ENCODE results near the gene EGFL6.

EGFL6 gene

GRCh38 chrX:13569479-13570260 is at the start of gene EGFL6:
TSS of gene EGFL6 (plus strand) at chrX:13569601. CDS start at chrX:13569862, 261 bp downstream.
- no peaks in the 10 kb centered on the region for H3K9me2 ChIP-seq (replicated peaks; ENCODE audit: low read depth, low read length)
- no peaks in the 10 kb centered on the region for H3F3A ChIP-seq (ENCODE audit: low read depth)
- no peaks in the 10 kb centered on the region for H3K79me2 ChIP-seq (ENCODE audit: insufficient read depth, low read length)
- H3K36me3 ChIP-seq (ENCODE audit: insufficient read depth, low read length), result no peaks in the 10 kb centered on the region
- no peaks in the 10 kb centered on the region for H3K4me1 ChIP-seq (ENCODE audit: insufficient read depth, low read length, poor library complexity, severe bottlenecking)
- H3K9ac ChIP-seq (ENCODE audit: low read depth, low read length, poor library complexity, severe bottlenecking), result no peak within 1 kb of the TSS
- TF ChIP-seq EZH2phosphoT487 (IDR thresholded peaks at IDR 0.05; ENCODE audit: borderline replicate concordance) (no peak), CTCF (conservative IDR thresholded peaks at IDR 0.05; ENCODE audit: low read length) (no peak)
- H3K4me3 ChIP-seq (ENCODE audit: low read length, poor library complexity, severe bottlenecking), result no peak within 1 kb of the TSS
- no peak within 1 kb of the TSS for H3K4me2 ChIP-seq (ENCODE audit: low read depth, low read length, poor library complexity, severe bottlenecking)
- H4K20me1 ChIP-seq (ENCODE audit: insufficient read depth, low read length, poor library complexity, severe bottlenecking), result no peaks in the 10 kb centered on the region
- H3K9me3 ChIP-seq (ENCODE audit: insufficient read depth, low read depth, low read length), result no peaks in the 10 kb centered on the region
- H3K27me3 ChIP-seq (ENCODE audit: insufficient read depth, low read length, poor library complexity, severe bottlenecking), result no peaks in the 10 kb centered on the region
- H2AFZ ChIP-seq (ENCODE audit: low read length), result no peak within 1 kb of the TSS

- Histone ChIP-seq H3K9me3 (ENCODE audit: insufficient read depth, low read depth, low read length) (no peaks in the 10 kb centered on the region), H3K27me3 (ENCODE audit: insufficient read depth, low read length, poor library complexity, severe bottlenecking) (no peaks in the 10 kb centered on the region), H3K9ac (ENCODE audit: low read depth, low read length, poor library complexity, severe bottlenecking) (no peak overlapping the region), H3K4me1 (ENCODE audit: insufficient read depth, low read length, poor library complexity, severe bottlenecking) (no peaks in the 10 kb centered on the region), H3K9me2 (replicated peaks; ENCODE audit: low read depth, low read length) (no peaks in the 10 kb centered on the region), H2AFZ (ENCODE audit: low read length) (no peak overlapping the region), H3K36me3 (ENCODE audit: insufficient read depth, low read length) (no peaks in the 10 kb centered on the region), H4K20me1 (ENCODE audit: insufficient read depth, low read length, poor library complexity, severe bottlenecking) (no peaks in the 10 kb centered on the region), H3F3A (ENCODE audit: low read depth) (no peaks in the 10 kb centered on the region), H3K4me3 (ENCODE audit: low read length, poor library complexity, severe bottlenecking) (no peak overlapping the region), H3K79me2 (ENCODE audit: insufficient read depth, low read length) (no peaks in the 10 kb centered on the region), H3K4me2 (ENCODE audit: low read depth, low read length, poor library complexity, severe bottlenecking) (no peak overlapping the region)
- TF ChIP-seq EZH2phosphoT487 (IDR thresholded peaks at IDR 0.05; ENCODE audit: borderline replicate concordance) (no peak), CTCF (conservative IDR thresholded peaks at IDR 0.05; ENCODE audit: low read length) (no peak)
These were observed 49.0 kb upstream of the EGFL6 start for GRCh38 chrX:13520351-13520750.

- Histone ChIP-seq H3K9ac (ENCODE audit: low read depth, low read length, poor library complexity, severe bottlenecking) (no peak overlapping the region), H3K27me3 (ENCODE audit: insufficient read depth, low read length, poor library complexity, severe bottlenecking) (no peaks in the 10 kb centered on the region), H3K36me3 (ENCODE audit: insufficient read depth, low read length) (no peaks in the 10 kb centered on the region), H3F3A (ENCODE audit: low read depth) (no peaks in the 10 kb centered on the region), H3K4me2 (ENCODE audit: low read depth, low read length, poor library complexity, severe bottlenecking) (no peak overlapping the region), H3K9me3 (ENCODE audit: insufficient read depth, low read depth, low read length) (no peaks in the 10 kb centered on the region), H4K20me1 (ENCODE audit: insufficient read depth, low read length, poor library complexity, severe bottlenecking) (no peaks in the 10 kb centered on the region), H3K79me2 (ENCODE audit: insufficient read depth, low read length) (no peaks in the 10 kb centered on the region), H3K9me2 (replicated peaks; ENCODE audit: low read depth, low read length) (no peaks in the 10 kb centered on the region), H2AFZ (ENCODE audit: low read length) (no peak overlapping the region), H3K4me3 (ENCODE audit: low read length, poor library complexity, severe bottlenecking) (no peak overlapping the region), H3K4me1 (ENCODE audit: insufficient read depth, low read length, poor library complexity, severe bottlenecking) (no peaks in the 10 kb centered on the region)
- TF ChIP-seq EZH2phosphoT487 (IDR thresholded peaks at IDR 0.05; ENCODE audit: borderline replicate concordance), result no peak
- no peak for TF ChIP-seq CTCF (conservative IDR thresholded peaks at IDR 0.05; ENCODE audit: low read length)
These were observed 48.5 kb upstream of the EGFL6 start for GRCh38 chrX:13520936-13521335.

All from Loucy (cell line).